Adipocyte (in vitro differentiated cells): Measurements from ENCODE around the gene NSUN2.
"Not testable (repeated sequence)": the region's sequence is repeated elsewhere in the genome, so short reads cannot be mapped to it uniquely, and the experiment has no call there.

Source experiments
- DNase-seq: peaks from one replicate; pipeline ENCODE4 v3.0.0-alpha.2; 2015; ENCODE audit warnings: low read depth
- H3K27me3 ChIP-seq: replicated peaks from 2 replicates; pipeline ENCODE4 v1.7.0; 2013; ENCODE audit warnings: mild to moderate bottlenecking, low read length, moderate library complexity; ENCODE audit not compliant: control insufficient read depth, insufficient read depth
- H3K36me3 ChIP-seq: 2 replicates; pipeline ENCODE4 v1.7.0; 2013; ENCODE audit warnings: low read length, mild to moderate bottlenecking, moderate library complexity; ENCODE audit not compliant: control insufficient read depth, insufficient read depth, severe bottlenecking
- H3K4me1 ChIP-seq: 2 replicates; pipeline ENCODE4 v1.7.0; 2013; ENCODE audit warnings: mild to moderate bottlenecking, low read length, moderate library complexity; ENCODE audit not compliant: control insufficient read depth, insufficient read depth
- H3K4me3 ChIP-seq: 2 replicates; pipeline ENCODE4 v1.7.0; 2013; ENCODE audit warnings: mild to moderate bottlenecking, low read length, moderate library complexity
- H3K9ac ChIP-seq: 2 replicates; pipeline ENCODE4 v1.7.0; 2013; ENCODE audit warnings: mild to moderate bottlenecking, low read length, moderate library complexity
- H3K9me3 ChIP-seq: 2 replicates; pipeline ENCODE4 v1.7.0; 2013; ENCODE audit warnings: mild to moderate bottlenecking, low read length, moderate library complexity; ENCODE audit not compliant: control insufficient read depth

NSUN2 gene

DNA sequence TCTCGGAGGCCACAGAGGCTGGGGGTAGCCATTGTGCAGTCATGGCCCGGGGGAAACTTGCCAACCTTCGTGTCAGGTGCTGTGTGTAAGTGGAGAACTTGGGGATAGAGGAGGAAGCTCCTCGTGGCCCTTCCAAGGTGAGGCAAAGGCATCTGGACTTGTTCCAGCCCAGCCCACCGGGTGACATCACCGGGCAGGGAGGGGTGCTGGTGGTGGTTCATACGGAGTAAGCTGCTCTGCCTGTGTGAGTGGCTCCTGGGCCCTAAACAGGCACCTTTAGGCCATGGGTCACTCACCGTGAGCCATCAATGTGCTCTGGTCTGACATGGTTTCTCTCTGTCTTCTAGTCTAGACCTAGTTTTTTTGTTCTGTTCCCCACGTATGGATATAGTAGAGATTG lies 35.9 kb upstream of the NSUN2 start:
- not testable (repeated sequence) for H3K9me3 ChIP-seq, H3K4me3 ChIP-seq, H3K27me3 ChIP-seq, H3K9ac ChIP-seq, DNase-seq, H3K36me3 ChIP-seq, H3K4me1 ChIP-seq

DNA sequence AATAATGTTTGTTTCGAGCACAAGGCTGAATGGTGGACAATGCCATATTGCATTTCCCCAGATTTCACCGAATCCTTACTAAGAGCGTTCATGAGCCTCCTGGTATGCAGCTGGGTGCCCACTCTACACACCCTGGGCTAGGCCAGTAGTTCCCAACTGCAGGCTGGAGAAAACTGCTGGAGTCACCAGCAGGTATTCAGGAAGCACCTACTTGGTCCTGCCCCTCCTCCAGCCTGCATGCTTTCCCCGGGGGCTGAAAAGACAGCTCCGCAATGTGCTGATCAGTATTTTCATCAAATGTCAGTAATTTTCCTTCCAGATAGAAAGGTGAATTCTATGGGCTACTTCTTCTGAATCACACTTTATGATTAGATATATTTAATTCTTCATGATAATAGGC lies 34.8 kb upstream of the NSUN2 start:
- Histone ChIP-seq H3K27me3 (no peaks in the 10 kb centered on the region), H3K36me3 (peaks cover 4% of the 10 kb centered on the region), H3K9ac (no peak overlapping the region), H3K4me3 (no peak overlapping the region), H3K9me3 (no peaks in the 10 kb centered on the region), H3K4me1 (no peaks in the 10 kb centered on the region)
- no peak for DNase-seq

DNA sequence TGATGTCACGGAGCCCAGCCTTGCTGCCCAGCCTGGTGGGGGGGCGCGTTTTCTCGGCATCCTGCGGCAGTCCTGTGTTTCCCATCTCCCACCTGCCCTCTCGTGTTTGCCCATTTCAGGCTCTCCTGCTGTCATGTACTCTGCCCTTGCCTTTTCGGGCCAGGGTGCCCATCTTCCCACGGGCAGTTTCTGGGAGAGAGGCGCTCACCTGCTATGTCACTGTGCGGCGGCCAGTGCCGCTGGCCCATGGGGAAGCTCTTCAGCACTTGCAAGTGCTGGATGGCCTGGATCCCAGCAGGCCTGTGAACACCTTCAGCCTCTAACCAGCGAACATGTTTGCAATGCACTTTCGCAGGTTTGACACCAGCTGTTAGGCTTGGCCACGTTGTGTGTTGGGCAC lies 33.9 kb upstream of the NSUN2 start:
- Histone ChIP-seq H3K27me3 (no peaks in the 10 kb centered on the region), H3K4me1 (no peaks in the 10 kb centered on the region), H3K9ac (no peak overlapping the region), H3K36me3 (peaks cover 7% of the 10 kb centered on the region), H3K4me3 (no peak overlapping the region), H3K9me3 (no peaks in the 10 kb centered on the region)
- no peak for DNase-seq

DNA sequence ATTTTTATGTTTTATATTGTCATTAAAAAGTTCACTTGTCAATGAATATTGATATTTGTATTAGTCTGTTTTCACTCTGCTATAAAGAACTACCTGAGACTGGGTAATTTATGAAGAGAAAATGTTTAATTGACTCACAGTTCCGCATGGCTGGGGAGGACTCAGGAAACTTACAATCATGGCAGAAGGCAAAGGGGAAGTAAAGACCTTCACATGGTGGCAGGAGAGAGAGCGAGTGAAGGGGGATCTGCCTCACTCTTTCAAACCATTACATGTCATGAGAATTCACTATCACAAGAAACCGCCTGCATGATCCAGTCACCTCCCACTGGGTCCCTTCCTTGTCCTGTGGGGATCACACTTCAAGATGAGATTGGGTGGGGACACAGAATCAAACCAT lies 27.8 kb upstream of the NSUN2 start:
- peaks cover 7% of the 10 kb centered on the region for H3K9me3 ChIP-seq
- H3K9ac ChIP-seq: no peak overlapping the region
- DNase-seq: no peak
- no peaks in the 10 kb centered on the region for H3K4me1 ChIP-seq
- H3K36me3 ChIP-seq: peaks cover 43% of the 10 kb centered on the region
- no peaks in the 10 kb centered on the region for H3K27me3 ChIP-seq
- no peak overlapping the region for H3K4me3 ChIP-seq

DNA sequence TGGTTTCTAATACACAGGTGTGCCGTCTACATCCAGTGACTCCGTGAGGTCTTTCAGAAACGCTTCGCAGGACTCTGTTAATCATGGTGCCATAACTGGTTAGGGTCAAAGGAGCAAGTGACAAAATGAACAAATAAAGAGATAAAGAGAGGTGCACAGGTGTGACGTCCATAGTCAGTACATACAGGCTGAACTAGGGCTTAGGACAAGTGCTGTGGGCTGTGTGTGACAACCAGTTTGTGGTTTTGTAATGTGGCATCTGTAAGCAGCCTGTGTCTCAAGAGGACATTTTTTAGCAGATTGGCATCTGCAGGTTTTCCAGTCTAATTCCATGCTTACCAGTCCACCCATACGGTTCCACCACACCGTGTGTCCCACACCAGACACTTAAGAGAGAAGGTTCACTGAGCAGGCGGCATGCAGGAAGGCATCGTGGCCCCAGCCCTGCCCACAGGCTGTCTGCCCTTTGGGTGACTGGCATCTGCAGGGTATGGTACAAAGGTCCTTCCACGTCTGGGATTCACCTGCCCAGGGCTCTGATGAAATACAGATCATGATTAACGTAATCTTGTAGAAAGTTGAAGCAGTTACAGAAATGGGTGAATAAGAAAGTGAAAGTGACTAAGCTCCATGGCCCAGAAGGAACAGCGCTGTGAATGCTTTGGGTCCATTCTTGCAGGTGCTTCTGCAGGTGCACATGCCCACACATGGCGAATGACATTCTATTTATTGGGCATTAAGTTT lies 27.3 kb upstream of the NSUN2 start:
- Histone ChIP-seq H3K27me3 (no peaks in the 10 kb centered on the region), H3K36me3 (peaks cover 47% of the 10 kb centered on the region)

DNA sequence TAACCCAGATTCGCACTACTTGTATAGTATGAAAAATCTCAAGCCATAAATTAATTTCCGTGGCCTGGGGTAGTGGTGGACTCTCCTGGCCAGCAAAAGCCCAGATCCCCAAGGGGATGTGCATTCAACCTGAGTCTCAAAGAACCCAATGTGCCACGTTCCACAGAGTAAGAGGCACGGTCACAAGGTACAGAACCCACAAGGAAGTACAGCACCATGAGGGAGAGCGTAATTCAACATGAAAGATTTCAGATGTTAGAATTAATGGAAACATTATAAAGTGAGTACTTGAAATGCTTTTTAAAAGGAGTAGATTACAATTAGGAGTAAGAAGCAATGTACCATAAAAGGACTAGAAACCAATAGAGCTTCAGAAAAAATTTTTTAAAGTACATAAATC lies 23.8 kb upstream of the NSUN2 start:
- no peaks in the 10 kb centered on the region for H3K4me1 ChIP-seq
- no peak for DNase-seq
- H3K36me3 ChIP-seq: peaks cover 45% of the 10 kb centered on the region
- no peak overlapping the region for H3K4me3 ChIP-seq
- H3K9me3 ChIP-seq: peaks cover 7% of the 10 kb centered on the region
- H3K27me3 ChIP-seq: no peaks in the 10 kb centered on the region
- H3K9ac ChIP-seq: no peak overlapping the region

More for the DNA sequence above, 27.3 kb upstream of the NSUN2 start:
- Histone ChIP-seq H3K4me3 (no peak overlapping the region), H3K4me1 (no peaks in the 10 kb centered on the region), H3K9ac (no peak overlapping the region), H3K9me3 (peaks cover 7% of the 10 kb centered on the region)
- no peak for DNase-seq

DNA sequence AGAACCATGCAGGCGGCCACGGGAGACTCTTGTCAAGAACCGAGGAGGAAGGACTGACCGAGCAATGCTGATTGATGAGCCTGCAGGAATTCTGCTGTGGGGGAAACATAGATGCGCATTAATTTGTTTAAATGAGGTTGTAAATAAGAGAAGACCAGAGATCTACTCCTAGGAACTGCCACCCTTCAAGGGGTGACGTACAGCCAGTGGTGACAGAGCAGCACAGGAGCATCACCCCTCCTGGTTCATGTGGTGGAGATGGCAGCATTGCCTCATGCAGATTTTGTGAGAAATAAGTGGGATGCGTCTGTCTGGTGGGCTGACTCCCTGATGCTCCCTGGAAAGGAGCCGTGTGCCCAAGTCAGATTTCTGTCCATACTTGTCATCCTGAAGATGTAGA lies 22.6 kb upstream of the NSUN2 start:
- DNase-seq: no peak
- H3K9me3 ChIP-seq: peaks cover 7% of the 10 kb centered on the region
- peaks cover 45% of the 10 kb centered on the region for H3K36me3 ChIP-seq
- no peak overlapping the region for H3K4me3 ChIP-seq
- no peaks in the 10 kb centered on the region for H3K4me1 ChIP-seq
- no peak overlapping the region for H3K9ac ChIP-seq
- no peaks in the 10 kb centered on the region for H3K27me3 ChIP-seq

DNA sequence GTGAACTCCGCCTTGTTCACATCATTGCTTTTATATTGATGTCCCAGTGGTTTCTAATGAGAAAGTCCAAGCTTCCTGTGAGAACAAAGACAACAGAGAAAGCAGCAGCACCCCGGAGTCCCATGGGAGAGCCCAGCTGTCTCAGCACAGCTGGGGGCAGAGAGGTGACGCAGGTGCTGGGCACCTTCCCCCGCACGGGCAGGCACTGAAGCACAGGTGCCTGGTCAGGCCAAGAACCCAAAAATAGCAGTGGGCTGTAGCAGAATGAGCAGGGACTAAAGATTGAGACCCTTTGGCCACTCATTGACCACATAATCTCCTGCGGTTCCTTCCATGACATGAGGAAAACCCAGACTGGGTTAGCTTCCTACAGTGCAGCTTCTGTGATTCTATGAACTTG lies 19.2 kb upstream of the NSUN2 start:
- no peak for DNase-seq
- Histone ChIP-seq H3K4me1 (no peaks in the 10 kb centered on the region), H3K9ac (no peak overlapping the region), H3K4me3 (no peak overlapping the region), H3K9me3 (peaks cover 7% of the 10 kb centered on the region), H3K36me3 (peaks cover 23% of the 10 kb centered on the region), H3K27me3 (no peaks in the 10 kb centered on the region)

DNA sequence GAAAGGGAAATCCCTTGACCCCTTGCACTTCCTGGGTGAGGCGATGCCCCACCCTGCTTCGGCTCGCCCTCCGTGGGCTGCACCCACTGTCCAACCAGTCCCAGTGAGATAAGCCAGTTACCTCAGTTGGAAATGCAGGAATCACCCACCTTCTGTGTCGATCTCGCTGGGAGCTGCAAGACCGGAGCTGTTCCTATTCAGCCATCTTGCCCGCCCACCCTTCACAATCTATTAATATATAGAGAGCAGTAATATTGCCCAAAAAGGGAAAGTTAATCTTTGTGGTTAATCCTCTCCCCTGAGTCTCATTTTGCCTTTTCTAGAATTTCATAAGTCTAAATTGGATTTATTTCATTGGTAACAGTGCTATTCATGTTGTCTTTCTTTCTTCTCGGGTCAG lies 16.8 kb upstream of the NSUN2 start:
- no peak for DNase-seq
- H3K9me3 ChIP-seq: no peaks in the 10 kb centered on the region
- no peak overlapping the region for H3K9ac ChIP-seq
- H3K4me1 ChIP-seq: no peaks in the 10 kb centered on the region
- no peaks in the 10 kb centered on the region for H3K27me3 ChIP-seq
- H3K36me3 ChIP-seq: peaks cover 3% of the 10 kb centered on the region
- no peak overlapping the region for H3K4me3 ChIP-seq

DNA sequence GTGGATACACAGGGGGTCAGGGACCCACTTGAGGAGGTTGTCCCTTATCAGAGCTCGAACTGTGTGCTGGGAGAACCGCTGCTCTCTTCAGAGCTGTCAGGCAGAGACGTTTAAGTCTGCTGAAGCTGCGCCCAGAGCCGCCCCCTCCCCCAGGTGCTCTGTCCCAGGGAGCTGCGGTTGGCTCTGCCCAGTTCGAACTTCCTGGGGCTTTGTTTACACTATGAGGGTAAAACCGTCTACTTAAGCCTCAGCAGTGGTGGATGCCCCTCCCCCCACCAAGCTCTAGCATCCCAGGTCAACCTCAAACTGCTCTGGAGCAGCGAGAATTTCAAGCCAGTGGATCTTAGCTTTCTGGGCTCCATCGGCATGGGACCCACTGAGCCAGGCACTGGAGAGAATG lies 16.3 kb upstream of the NSUN2 start:
- H3K4me1 ChIP-seq: no peaks in the 10 kb centered on the region
- H3K9me3 ChIP-seq: no peaks in the 10 kb centered on the region
- DNase-seq: no peak
- no peak overlapping the region for H3K9ac ChIP-seq
- no peak overlapping the region for H3K4me3 ChIP-seq
- no peaks in the 10 kb centered on the region for H3K36me3 ChIP-seq
- H3K27me3 ChIP-seq: no peaks in the 10 kb centered on the region

DNA sequence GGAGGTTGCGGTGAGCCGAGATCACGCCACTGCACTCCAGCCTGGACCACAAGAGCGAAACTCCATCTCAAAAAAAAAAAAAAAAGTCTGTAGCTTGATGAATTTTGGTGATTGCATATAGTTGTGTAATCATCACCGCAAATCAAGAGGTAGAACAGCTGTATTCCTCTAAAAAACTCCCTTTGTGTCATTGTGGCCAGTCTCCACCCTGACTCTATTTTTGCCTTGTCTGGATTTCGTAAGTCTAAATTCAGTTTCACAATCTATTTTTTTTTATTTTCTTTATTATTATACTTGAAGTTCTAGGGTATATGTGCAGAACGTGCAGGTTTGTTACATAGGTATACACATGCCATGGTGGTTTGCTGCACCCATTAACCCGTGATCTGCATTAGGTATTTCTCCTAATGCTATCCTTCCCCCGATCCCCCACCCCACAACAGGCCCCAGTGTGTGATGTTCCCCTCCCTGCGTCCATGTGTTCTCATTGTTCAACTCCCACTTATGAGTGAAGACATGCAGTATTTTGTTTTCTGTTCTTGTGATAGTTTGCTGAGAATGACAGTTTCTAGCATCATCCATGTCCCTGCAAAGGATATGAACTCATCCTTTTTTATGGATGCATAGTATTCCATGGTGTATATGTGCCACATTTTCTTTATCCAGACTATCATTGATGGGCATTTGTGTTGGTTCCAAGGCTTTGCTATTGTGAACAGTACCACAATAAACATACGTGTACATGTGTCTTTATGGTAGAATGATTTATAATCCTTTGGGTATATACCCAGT lies 12.9 kb upstream of the NSUN2 start:
- H3K9me3 ChIP-seq, H3K27me3 ChIP-seq, H3K4me3 ChIP-seq, H3K36me3 ChIP-seq, H3K9ac ChIP-seq, H3K4me1 ChIP-seq: not testable (repeated sequence)
- DNase-seq: peak; percentile 37
